GM18526 (cell line): ENCODE results near the gene LRRC55.

Experiments used
- POLR2A ChIP-seq: IDR thresholded peaks from 3 replicates; pipeline ENCODE4 v1.6.1; 2011; ENCODE audit not compliant: insufficient read length; ENCODE audit errors: extremely low read depth

LRRC55 gene

GRCh38 chr11:57179681-57180080 lies 2.1 kb upstream of the LRRC55 start:
- no peak for TF ChIP-seq POLR2A

GRCh38 chr11:57180081-57180561 lies 1.6 kb upstream of the LRRC55 start:
- TF ChIP-seq POLR2A: no peak

GRCh38 chr11:57180964-57181363 lies 789 bp upstream of the LRRC55 start:
- TF ChIP-seq POLR2A: no peak

- no peak for TF ChIP-seq POLR2A
Observed at GRCh38 chr11:57182896-57183295, 1.1 kb downstream of the LRRC55 start.

GRCh38 chr11:57190548-57190947 lies 8.8 kb downstream of the LRRC55 start:
- TF ChIP-seq POLR2A: no peak

- no peak for TF ChIP-seq POLR2A
Observed at GRCh38 chr11:57191311-57192219, 9.8 kb downstream of the LRRC55 start.

GRCh38 chr11:57192316-57192715 lies 10.6 kb downstream of the LRRC55 start:
- no peak for TF ChIP-seq POLR2A

GRCh38 chr11:57196596-57196995 lies 14.8 kb downstream of the LRRC55 start:
- no peak for TF ChIP-seq POLR2A

GRCh38 chr11:57197762-57198161 lies 16.0 kb downstream of the LRRC55 start:
- TF ChIP-seq POLR2A: no peak

GRCh38 chr11:57199330-57199729 lies 17.6 kb downstream of the LRRC55 start:
- no peak for TF ChIP-seq POLR2A

- no peak for TF ChIP-seq POLR2A
Observed at GRCh38 chr11:57200917-57201316, 19.2 kb downstream of the LRRC55 start.

- no peak for TF ChIP-seq POLR2A
Observed at GRCh38 chr11:57202281-57202680, 20.5 kb downstream of the LRRC55 start.

GRCh38 chr11:57203359-57203758 lies 21.6 kb downstream of the LRRC55 start:
- no peak for TF ChIP-seq POLR2A

- TF ChIP-seq POLR2A: no peak
Observed at GRCh38 chr11:57203882-57204480, 22.2 kb downstream of the LRRC55 start.

- no peak for TF ChIP-seq POLR2A
Observed at GRCh38 chr11:57205041-57205641, 23.4 kb downstream of the LRRC55 start.

- no peak for TF ChIP-seq POLR2A
Observed at GRCh38 chr11:57207168-57207567, 25.4 kb downstream of the LRRC55 start.

- no peak for TF ChIP-seq POLR2A
Observed at GRCh38 chr11:57210781-57211180, 29.0 kb downstream of the LRRC55 start.
